ENCODE data around the gene P4HA3.
A peak's percentile ranks its signal among the peaks of the same experiment; 100 is the strongest.

Gene P4HA3

GRCh38 chr11:74327076-74327475 lies 15.6 kb upstream of the P4HA3 start:
- TF ChIP-seq CTCF (IDR thresholded peaks at IDR 0.05; ENCODE audit: control insufficient read depth, insufficient read depth, low read depth, low read length, missing control alignments), result no peak

GRCh38 chr11:74326665-74327064 lies 15.2 kb upstream of the P4HA3 start:
- TF ChIP-seq CTCF (IDR thresholded peaks at IDR 0.05; ENCODE audit: control insufficient read depth, insufficient read depth, low read depth, low read length, missing control alignments), result no peak
- DNase-seq (ENCODE audit: low read depth), result no peak
- H3K4me3 ChIP-seq (ENCODE audit: control insufficient read depth, low read depth, low read length), result no peak overlapping the region

More at GRCh38 chr11:74327076-74327475, 15.6 kb upstream of the P4HA3 start:
- no peak overlapping the region for H3K4me3 ChIP-seq (ENCODE audit: control insufficient read depth, low read depth, low read length)
- no peak for DNase-seq (ENCODE audit: low read depth)

GRCh38 chr11:74325649-74326645 lies 14.5 kb upstream of the P4HA3 start:
- DNase-seq (ENCODE audit: low read depth), result peak; percentile 86

GRCh38 chr11:74322667-74323066 lies 11.2 kb upstream of the P4HA3 start:
- H3K4me3 ChIP-seq (ENCODE audit: control insufficient read depth, low read depth, low read length), result no peak overlapping the region
- DNase-seq (ENCODE audit: low read depth), result no peak
- no peak for TF ChIP-seq CTCF (IDR thresholded peaks at IDR 0.05; ENCODE audit: control insufficient read depth, insufficient read depth, low read depth, low read length, missing control alignments)

More at GRCh38 chr11:74325649-74326645, 14.5 kb upstream of the P4HA3 start:
- H3K4me3 ChIP-seq (ENCODE audit: control insufficient read depth, low read depth, low read length), result no peak overlapping the region
- no peak for TF ChIP-seq CTCF (IDR thresholded peaks at IDR 0.05; ENCODE audit: control insufficient read depth, insufficient read depth, low read depth, low read length, missing control alignments)

- peak; percentile 52 for TF ChIP-seq CTCF (IDR thresholded peaks at IDR 0.05; ENCODE audit: control insufficient read depth, insufficient read depth, low read depth, low read length, missing control alignments)
- no peak for DNase-seq (ENCODE audit: low read depth)
- H3K4me3 ChIP-seq (ENCODE audit: control insufficient read depth, low read depth, low read length), result no peak overlapping the region
These were observed 10.2 kb upstream of the P4HA3 start for GRCh38 chr11:74321487-74322188.

GRCh38 chr11:74320538-74320937 lies 9.1 kb upstream of the P4HA3 start:
- no peak for TF ChIP-seq CTCF (IDR thresholded peaks at IDR 0.05; ENCODE audit: control insufficient read depth, insufficient read depth, low read depth, low read length, missing control alignments)
- H3K4me3 ChIP-seq (ENCODE audit: control insufficient read depth, low read depth, low read length), result no peak overlapping the region

More at GRCh38 chr11:74320538-74320937, 9.1 kb upstream of the P4HA3 start:
- no peak for DNase-seq (ENCODE audit: low read depth)

Measured in AG09309 (cell line).